ENCODE results near the gene TEF. TPM values are rescaled to one million over a fixed set of nuclear protein-coding genes. Genes with fewer than 3 reads are reported as not detected.
A peak's percentile ranks its signal among the peaks of the same experiment; 100 is the strongest.

TEF gene
- total and polyA plus RNA-seq, 7 donors = 2.0 to 23.9 (median 11.7) TPM

- H3K27me3 ChIP-seq (ENCODE audit: insufficient read depth in 3 of 3, low read length in 2 of 3) = no peaks in the 10 kb centered on the region
- no peak for ATAC-seq
- H3K27ac ChIP-seq = no peak overlapping the region
- H3K4me1 ChIP-seq = peaks cover 31% of the 10 kb centered on the region
- DNase-seq = no peak
- no peaks in the 10 kb centered on the region for H3K36me3 ChIP-seq (ENCODE audit: insufficient read depth in 1 of 2, low read depth in 1 of 2)
- intact Hi-C loops (cut with DNase I) = loop anchor here in 1 of 2 donors (2.0 kb wide), 1 partner anchor 31 kb away; no protein-coding TSS in a partner anchor
- no peaks in the 10 kb centered on the region for H3K9me3 ChIP-seq
- no peak for TF ChIP-seq CTCF (IDR thresholded peaks at IDR 0.05)
- 75 to 81% (median 76%) methylated on average over 5 of the region's 5 CpGs for WGBS, 3 donors
- H3K4me3 ChIP-seq = no peak overlapping the region
Observed at GRCh38 chr22:41365425-41365824, 16.3 kb upstream of the TEF start.

GRCh38 chr22:41366323-41367029, 15.3 kb upstream of the TEF start:
- DNase-seq (no peak), ATAC-seq (peak in 1 of 4 donors; percentile 34)
- no peaks in the 10 kb centered on the region for H3K9me3 ChIP-seq
- WGBS, 3 donors = 33 to 37% (median 35%) methylated on average over 17 of the region's 17 CpGs
- no peaks in the 10 kb centered on the region for H3K36me3 ChIP-seq (ENCODE audit: insufficient read depth in 1 of 2, low read depth in 1 of 2)
- H3K4me3 ChIP-seq = peak overlapping the region; percentile 59
- H3K27me3 ChIP-seq (ENCODE audit: insufficient read depth in 3 of 3, low read length in 2 of 3) = no peaks in the 10 kb centered on the region
- peaks cover 39% of the 10 kb centered on the region for H3K4me1 ChIP-seq
- no peak for TF ChIP-seq CTCF (IDR thresholded peaks at IDR 0.05)
- H3K27ac ChIP-seq = peak overlapping the region; percentile 77
- intact Hi-C loops (cut with DNase I) = loop anchor here in 1 of 2 donors (1.0 kb wide), 1 partner anchor 39 kb away; no protein-coding TSS in a partner anchor

GRCh38 chr22:41367039-41367679, 14.6 kb upstream of the TEF start:
- 1 to 4% (median 1%) methylated on average over 19 to 21 of the region's 21 CpGs for WGBS, 3 donors
- Histone ChIP-seq H3K27ac (peak overlapping the region; percentile 77), H3K36me3 (ENCODE audit: insufficient read depth in 1 of 2, low read depth in 1 of 2) (no peaks in the 10 kb centered on the region), H3K4me3 (peak overlapping the region; percentile 59), H3K4me1 (peaks cover 42% of the 10 kb centered on the region), H3K9me3 (no peaks in the 10 kb centered on the region), H3K27me3 (ENCODE audit: insufficient read depth in 3 of 3, low read length in 2 of 3) (no peaks in the 10 kb centered on the region)
- peak; percentile 39 for TF ChIP-seq CTCF (IDR thresholded peaks at IDR 0.05)
- peak; percentile 98 to 99 for DNase-seq
- ATAC-seq = peak; percentile 90 to 94 (median 92)
- intact Hi-C loops (cut with DNase I) = loop anchor here in 1 of 2 donors (1.0 kb wide), 1 partner anchor 40 kb away; no protein-coding TSS in a partner anchor

GRCh38 chr22:41367680-41368542, 13.8 kb upstream of the TEF start:
- peak overlapping the region; percentile 59 for H3K4me3 ChIP-seq

More at GRCh38 chr22:41367680-41368542, 13.8 kb upstream of the TEF start:
- WGBS, 3 donors = 23 to 31% (median 28%) methylated on average over 15 to 18 of the region's 18 CpGs
- DNase-seq (no peak), ATAC-seq (peak; percentile 7 to 39 (median 18))
- H3K27ac ChIP-seq = peak overlapping the region; percentile 77
- intact Hi-C loops (cut with DNase I) = loop anchor here in 1 of 2 donors (1.0 kb wide), 1 partner anchor 41 kb away; no protein-coding TSS in a partner anchor
- H3K36me3 ChIP-seq (ENCODE audit: insufficient read depth in 1 of 2, low read depth in 1 of 2) = no peaks in the 10 kb centered on the region
- peaks cover 46% of the 10 kb centered on the region for H3K4me1 ChIP-seq
- TF ChIP-seq CTCF (IDR thresholded peaks at IDR 0.05) = no peak
- no peaks in the 10 kb centered on the region for H3K27me3 ChIP-seq (ENCODE audit: insufficient read depth in 3 of 3, low read length in 2 of 3)
- H3K9me3 ChIP-seq = no peaks in the 10 kb centered on the region
